ENCODE results near the gene UGP2. TPM values are rescaled to one million over a fixed set of nuclear protein-coding genes. Genes with fewer than 3 reads are reported as not detected.
A peak's percentile ranks its signal among the peaks of the same experiment; 100 is the strongest.

Gene UGP2
- total and polyA plus RNA-seq, 2 of the 4 experiments (the other 2 are of a cell fraction): 45.0 to 58.8 TPM

GRCh38 chr2:63842149-63843061 is 709 bp downstream of the UGP2 start (continued):
- TF ChIP-seq MXI1 (IDR thresholded peaks at IDR 0.05; ENCODE audit: borderline replicate concordance, low read depth, low read length) (0 out of 2 replicates have a peak, but pooled peaks have one; percentile 32), RCOR1 (IDR thresholded peaks at IDR 0.05; ENCODE audit: insufficient replicate concordance, low read length) (no peak), BHLHE40 (IDR thresholded peaks at IDR 0.05; ENCODE audit: low read depth, low read length) (no peak), NFE2L2 (IDR thresholded peaks at IDR 0.05; ENCODE audit: low read depth, low read length) (peak; percentile 19; the same call in 1 of the 2 replicates), CTCF (conservative IDR thresholded peaks at IDR 0.05; ENCODE audit: low read depth, low read length) (no peak), SMC3 (IDR thresholded peaks at IDR 0.05; ENCODE audit: low read depth, low read length) (no peak)
